Gastroesophageal sphincter (tissue), 3 donors: ENCODE measurements around the gene IPO5.

Experiments used
- CTCF ChIP-seq, 4 experiments: fragments of 200-600 bp in 2 of 4; fragments of 450-650 bp in 2 of 4; sonication (generic) in 1 of 4; IDR thresholded peaks; one replicate each; pipeline ENCODE4 v1.5.1; 2017 to 2019; ENCODE audit warnings: antibody characterized with exemption in 4 of 4, mild to moderate bottlenecking in 2 of 4, moderate library complexity in 2 of 4
- POLR2AphosphoS5 ChIP-seq: sonication (generic); formaldehyde crosslinking; IDR thresholded peaks from one replicate; pipeline ENCODE4 v1.6.1; 2017; ENCODE audit warnings: antibody characterized with exemption

DNA sequence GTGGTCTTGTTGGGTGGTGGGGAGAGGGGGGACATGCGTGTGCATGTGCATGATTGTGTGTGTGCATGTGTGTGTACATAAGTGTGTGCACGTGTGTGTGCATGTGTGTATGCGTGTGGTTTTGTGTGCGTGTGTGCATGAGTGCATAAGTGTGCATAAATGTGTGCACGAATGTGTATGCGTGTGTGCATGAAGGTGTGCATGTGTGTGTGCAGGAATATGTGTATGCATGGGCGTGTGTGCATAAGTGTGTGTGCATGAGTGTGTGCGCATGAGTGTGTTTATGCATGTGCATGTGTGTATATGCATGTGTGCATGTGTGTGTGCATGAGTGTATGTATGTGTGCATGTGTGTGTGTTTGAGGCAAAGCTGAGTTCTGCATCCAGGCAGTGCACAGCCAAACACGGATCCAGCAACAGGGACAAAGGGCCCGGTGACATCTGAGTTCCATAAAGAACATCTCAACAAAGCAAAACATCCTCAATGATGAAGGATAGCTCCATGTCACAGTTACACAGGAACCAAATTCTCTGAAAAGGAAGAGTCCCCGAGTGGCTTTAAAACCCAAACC is 103.5 kb downstream of the IPO5 start:
- no peak for TF ChIP-seq CTCF (IDR thresholded peaks at IDR 0.05)
- no peak for TF ChIP-seq POLR2AphosphoS5
